Measurements from ENCODE around the gene PRAMEF20.
"Not testable (repeated sequence)": the region's sequence is repeated elsewhere in the genome, so short reads cannot be mapped to it uniquely, and the experiment has no call there.

Gene PRAMEF20

DNA sequence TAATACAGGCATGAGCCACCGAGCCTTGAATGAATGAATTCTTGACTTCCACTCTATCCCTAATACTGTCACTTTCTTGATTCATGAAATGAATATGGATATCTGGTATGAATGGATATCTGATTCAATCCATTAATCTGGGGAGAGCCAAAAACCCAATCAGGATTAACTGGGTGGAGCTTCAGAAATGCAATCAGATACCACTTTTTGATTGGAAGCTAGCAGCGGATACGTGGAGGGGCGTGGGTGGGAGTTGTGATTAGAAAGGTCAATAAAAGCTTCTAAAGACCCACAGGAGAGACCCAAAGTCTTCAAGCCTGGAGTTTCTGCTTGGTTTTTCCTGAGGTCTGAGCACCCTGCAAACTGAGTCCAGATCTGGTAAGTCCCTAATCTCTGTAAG, at the start of gene PRAMEF20:
PRAMEF20 (plus strand) TSS at position 301 of the 400 bp plus-strand sequence. CDS start 5,905 bp downstream, outside the sequence.
- not testable (repeated sequence) for H3K36me3 ChIP-seq (ENCODE audit: insufficient read depth, low read length); H3K9ac ChIP-seq (ENCODE audit: insufficient read length); H3K4me3 ChIP-seq; H3K27ac ChIP-seq; H3K9me3 ChIP-seq (ENCODE audit: low read depth, low read length); DNase-seq (ENCODE audit: low read depth, low spot score)

DNA sequence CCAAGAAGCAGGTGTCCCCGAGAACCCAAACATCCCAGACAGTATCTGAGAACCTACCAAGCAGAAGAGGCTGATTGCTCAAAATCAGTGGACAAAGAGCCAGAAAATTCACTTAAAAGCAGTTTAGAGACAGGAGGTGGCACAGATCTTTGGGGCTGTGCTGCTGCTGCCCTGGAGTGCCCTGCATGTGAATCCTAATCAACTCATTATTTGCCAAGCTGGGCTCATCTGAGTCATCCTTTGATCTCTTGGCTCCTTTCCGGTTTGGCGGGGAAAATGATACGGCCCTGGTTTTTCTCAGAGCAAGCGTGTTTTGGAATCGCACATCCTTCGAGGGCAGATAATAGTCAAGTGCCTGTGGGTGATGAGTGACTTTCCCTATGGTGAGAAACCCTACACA, 47.9 kb upstream of the PRAMEF20 start:
- not testable (repeated sequence) for H3K9me3 ChIP-seq (ENCODE audit: low read depth, low read length); H3K36me3 ChIP-seq (ENCODE audit: insufficient read depth, low read length); H3K4me3 ChIP-seq; H3K9ac ChIP-seq (ENCODE audit: insufficient read length); H3K27ac ChIP-seq; DNase-seq (ENCODE audit: low read depth, low spot score)

DNA sequence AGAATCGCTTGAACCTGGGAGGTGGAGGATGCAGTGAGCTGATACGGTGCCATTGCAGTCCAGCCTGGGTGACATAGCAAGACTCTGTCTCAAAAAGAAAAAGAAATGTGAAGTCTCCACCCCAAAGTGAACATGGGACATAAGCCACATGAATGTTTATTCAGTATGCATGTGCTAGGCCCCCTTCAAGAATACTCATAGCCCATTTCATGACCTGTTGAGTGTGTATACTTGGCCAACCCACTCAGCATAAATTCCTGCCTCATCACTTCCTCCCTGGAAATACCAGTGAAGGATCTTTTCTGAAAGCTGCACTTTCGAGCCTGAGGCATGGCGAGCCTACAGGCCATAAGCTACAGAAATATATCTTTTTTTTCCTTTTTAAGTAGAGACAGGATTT, 45.3 kb upstream of the PRAMEF20 start:
- not testable (repeated sequence) for H3K9ac ChIP-seq (ENCODE audit: insufficient read length); H3K27ac ChIP-seq; DNase-seq (ENCODE audit: low read depth, low spot score); H3K4me3 ChIP-seq; H3K36me3 ChIP-seq (ENCODE audit: insufficient read depth, low read length); H3K9me3 ChIP-seq (ENCODE audit: low read depth, low read length)

DNA sequence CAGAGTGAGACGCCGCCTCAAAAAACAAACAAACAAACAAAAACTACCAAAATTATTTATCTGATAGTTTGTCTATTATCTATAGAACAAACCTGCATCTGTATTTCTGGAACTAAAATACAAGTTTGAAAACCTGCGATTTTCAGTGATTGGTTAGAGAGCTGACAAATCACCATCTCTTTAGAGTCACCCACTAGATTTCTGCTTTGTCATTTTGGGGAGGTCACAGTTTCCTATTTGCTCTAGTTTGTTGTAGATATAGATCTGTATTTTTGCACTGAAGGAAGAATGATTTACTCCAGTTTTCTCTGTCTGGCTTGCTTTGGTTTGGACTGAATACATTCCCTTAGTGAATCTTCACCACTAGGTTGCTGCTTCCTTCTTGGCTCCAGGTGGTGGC, 43.7 kb upstream of the PRAMEF20 start:
- not testable (repeated sequence) for H3K4me3 ChIP-seq; H3K9ac ChIP-seq (ENCODE audit: insufficient read length); H3K27ac ChIP-seq; H3K36me3 ChIP-seq (ENCODE audit: insufficient read depth, low read length); H3K9me3 ChIP-seq (ENCODE audit: low read depth, low read length); DNase-seq (ENCODE audit: low read depth, low spot score)

DNA sequence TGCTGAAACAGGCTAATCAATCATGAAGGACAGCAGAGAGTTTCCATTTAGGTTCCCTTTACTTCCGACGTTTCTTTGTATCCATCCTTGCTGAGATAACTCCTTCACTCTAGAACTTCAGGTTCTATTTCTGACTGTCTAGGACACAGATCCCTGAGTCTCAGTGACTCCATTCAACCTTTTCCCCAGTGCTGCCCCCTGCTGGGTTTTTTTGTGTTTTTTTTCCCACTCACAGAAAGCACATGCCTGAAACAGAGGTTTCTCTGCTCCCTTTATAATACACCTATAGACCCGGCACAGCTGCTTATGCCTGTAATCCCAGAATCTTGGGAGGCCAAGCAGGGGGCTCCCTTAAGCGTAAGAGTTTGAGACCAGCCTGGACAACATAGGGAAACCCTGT, 41.7 kb upstream of the PRAMEF20 start:
- not testable (repeated sequence) for H3K4me3 ChIP-seq; DNase-seq (ENCODE audit: low read depth, low spot score); H3K27ac ChIP-seq; H3K36me3 ChIP-seq (ENCODE audit: insufficient read depth, low read length); H3K9ac ChIP-seq (ENCODE audit: insufficient read length); H3K9me3 ChIP-seq (ENCODE audit: low read depth, low read length)

DNA sequence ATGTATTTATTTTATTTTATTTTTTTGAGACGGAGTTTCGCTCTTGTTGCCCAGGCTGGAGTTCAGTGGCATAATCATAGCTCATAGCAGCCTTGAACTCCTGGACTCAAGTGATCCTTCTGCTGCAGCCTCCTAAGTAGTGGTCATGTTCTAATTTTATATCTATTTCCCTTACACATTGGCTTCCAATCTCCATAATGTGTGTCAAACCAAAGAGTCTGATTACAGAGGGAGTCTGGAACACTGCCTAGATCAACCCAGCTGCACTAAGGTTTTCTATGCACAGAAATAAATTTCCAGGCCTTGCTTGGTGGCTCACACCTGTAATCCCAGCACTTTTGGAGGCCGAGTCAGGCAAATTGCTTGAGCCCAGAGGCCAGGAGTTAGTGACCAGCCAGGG, 31.3 kb upstream of the PRAMEF20 start:
- not testable (repeated sequence) for H3K4me3 ChIP-seq; H3K27ac ChIP-seq; DNase-seq (ENCODE audit: low read depth, low spot score); H3K9ac ChIP-seq (ENCODE audit: insufficient read length); H3K9me3 ChIP-seq (ENCODE audit: low read depth, low read length); H3K36me3 ChIP-seq (ENCODE audit: insufficient read depth, low read length)

DNA sequence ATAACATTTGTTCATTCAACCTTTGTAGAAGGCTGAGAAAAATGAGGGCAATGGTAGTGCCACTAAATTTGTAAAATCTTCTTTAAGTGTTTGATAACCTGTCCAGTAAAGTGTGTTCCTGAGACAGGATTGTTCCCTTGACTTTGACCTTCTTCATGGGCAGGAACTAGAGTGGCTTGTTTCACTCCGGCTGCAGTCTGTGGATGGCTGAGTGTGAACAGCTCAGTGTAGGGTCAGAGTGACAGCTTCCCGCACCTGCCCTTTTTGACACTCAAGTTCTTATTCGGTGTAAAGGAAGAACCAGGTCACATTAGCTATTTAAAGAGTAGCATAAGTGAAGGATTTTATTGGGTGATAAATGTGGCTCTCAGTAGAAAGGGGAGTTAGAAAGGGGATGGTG, 29.9 kb upstream of the PRAMEF20 start:
- not testable (repeated sequence) for H3K36me3 ChIP-seq (ENCODE audit: insufficient read depth, low read length); H3K27ac ChIP-seq; H3K9ac ChIP-seq (ENCODE audit: insufficient read length); DNase-seq (ENCODE audit: low read depth, low spot score); H3K4me3 ChIP-seq; H3K9me3 ChIP-seq (ENCODE audit: low read depth, low read length)

DNA sequence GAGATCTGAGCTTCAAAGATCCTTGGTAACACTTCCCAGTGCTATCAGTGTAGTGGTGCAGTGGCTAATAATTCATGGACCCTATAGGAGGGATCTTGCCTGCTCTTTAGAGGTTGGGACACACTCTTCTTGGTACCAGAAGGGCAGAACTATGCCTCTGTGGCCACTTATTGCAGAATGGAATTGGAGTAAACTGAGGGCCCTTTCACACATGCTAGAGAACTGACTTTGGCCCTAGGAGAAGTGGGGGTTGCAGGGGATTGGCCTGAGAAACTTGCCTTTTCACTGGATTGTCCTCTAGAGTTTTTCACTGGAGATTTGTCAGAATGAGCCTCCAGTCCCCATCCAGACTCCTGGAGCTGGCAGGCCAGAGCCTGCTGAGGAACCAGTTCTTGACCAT, 20.9 kb upstream of the PRAMEF20 start, which contains the start of gene PRAMEF17:
PRAMEF17 (plus strand) TSS at position 301 of the 400 bp plus-strand sequence; CDS start at position 327, 26 bp downstream.
- H3K9ac ChIP-seq (ENCODE audit: insufficient read length); DNase-seq (ENCODE audit: low read depth, low spot score); H3K9me3 ChIP-seq (ENCODE audit: low read depth, low read length); H3K27ac ChIP-seq; H3K36me3 ChIP-seq (ENCODE audit: insufficient read depth, low read length); H3K4me3 ChIP-seq: not testable (repeated sequence)

DNA sequence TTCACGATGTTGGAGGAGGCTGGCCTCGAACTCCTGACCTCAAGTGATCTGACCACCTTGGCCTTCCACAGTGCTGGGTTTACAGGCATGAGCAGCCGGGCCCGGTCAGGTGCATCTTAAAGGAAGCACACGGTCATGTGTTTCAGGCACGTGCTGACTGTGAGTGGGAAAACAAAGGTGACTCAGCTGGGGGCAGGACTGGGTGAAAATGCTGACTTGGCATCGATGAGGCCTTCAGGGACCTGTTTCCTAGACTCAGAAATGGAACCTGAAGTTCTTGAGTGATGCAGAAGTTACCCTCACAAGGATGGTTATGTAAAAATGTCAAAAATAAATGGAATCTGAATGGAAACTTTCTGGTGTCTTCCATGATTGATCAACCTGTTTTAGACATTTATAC, 17.2 kb upstream of the PRAMEF20 start:
- DNase-seq (ENCODE audit: low read depth, low spot score); H3K9me3 ChIP-seq (ENCODE audit: low read depth, low read length); H3K4me3 ChIP-seq; H3K27ac ChIP-seq; H3K36me3 ChIP-seq (ENCODE audit: insufficient read depth, low read length); H3K9ac ChIP-seq (ENCODE audit: insufficient read length): not testable (repeated sequence)

DNA sequence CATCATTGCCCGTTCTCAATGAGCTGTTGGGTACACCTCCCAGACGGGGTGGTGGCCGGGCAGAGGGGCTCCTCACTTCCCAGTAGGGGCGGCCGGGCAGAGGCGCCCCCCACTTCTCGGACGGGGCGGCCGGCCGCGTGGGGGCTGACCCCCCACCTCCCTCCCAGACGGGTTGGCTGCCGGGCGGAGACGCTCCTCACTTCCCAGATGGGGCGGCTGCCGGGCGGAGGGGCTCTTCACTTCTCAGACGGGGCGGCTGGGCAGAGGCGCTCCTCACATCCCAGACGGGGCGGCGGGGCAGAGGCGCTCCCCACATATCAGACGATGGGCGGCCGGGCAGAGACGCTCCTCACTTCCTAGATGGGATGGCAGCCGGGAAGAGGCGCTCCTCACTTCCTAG, 15.5 kb upstream of the PRAMEF20 start:
- H3K9me3 ChIP-seq (ENCODE audit: low read depth, low read length); H3K9ac ChIP-seq (ENCODE audit: insufficient read length); H3K4me3 ChIP-seq; H3K27ac ChIP-seq; DNase-seq (ENCODE audit: low read depth, low spot score); H3K36me3 ChIP-seq (ENCODE audit: insufficient read depth, low read length): not testable (repeated sequence)

DNA sequence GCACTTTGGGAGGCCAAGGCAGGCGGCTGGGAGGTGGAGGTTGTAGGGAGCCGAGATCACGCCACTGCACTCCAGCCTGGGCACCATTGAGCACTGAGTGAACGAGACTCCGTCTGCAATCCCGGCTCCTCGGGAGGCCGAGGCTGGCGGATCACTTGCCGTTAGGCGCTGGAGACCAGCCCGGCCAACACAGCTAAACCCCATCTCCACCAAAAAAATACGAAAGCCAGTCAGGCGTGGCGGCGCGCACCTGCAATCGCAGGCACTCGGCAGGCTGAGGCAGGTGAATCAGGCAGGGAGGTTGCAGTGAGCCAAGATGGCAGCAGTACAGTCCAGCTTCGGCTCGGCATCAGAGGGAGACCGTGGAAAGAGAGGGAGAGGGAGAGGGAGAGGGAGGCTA, 14.9 kb upstream of the PRAMEF20 start:
- not testable (repeated sequence) for H3K4me3 ChIP-seq; H3K9ac ChIP-seq (ENCODE audit: insufficient read length); H3K9me3 ChIP-seq (ENCODE audit: low read depth, low read length); DNase-seq (ENCODE audit: low read depth, low spot score); H3K27ac ChIP-seq; H3K36me3 ChIP-seq (ENCODE audit: insufficient read depth, low read length)

DNA sequence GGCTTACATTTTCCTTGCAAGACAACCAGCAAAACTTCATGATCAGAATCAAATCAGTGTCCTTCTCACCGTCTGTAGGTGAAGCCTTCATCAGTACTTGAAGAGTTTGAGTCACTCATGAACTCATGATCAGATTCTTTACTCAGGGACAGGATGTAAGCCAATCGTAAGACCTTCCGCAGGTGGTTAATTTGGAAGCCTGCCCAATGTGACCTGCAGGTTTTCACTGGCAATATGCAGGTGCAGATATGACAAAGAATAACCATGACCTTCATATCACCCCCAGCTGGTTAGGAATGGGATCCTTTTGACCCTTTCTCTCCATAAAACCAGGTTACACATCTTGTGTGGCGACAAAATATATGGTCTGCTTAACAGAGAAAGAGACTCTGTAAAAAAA, 2.4 kb upstream of the PRAMEF20 start:
- H3K9me3 ChIP-seq (ENCODE audit: low read depth, low read length) = no peaks in the 10 kb centered on the region

More for the DNA sequence above, 2.4 kb upstream of the PRAMEF20 start:
- no peak for TF ChIP-seq FOXP2 (optimal IDR thresholded peaks at IDR 0.05; ENCODE audit: control extremely low read depth, extremely low read length, insufficient read depth)
- TF ChIP-seq EZH2 (IDR thresholded peaks at IDR 0.05) = no peak
- TF ChIP-seq POLR2AphosphoS5 (IDR thresholded peaks at IDR 0.05; ENCODE audit: borderline replicate concordance, low read depth, low read length) = no peak
- Histone ChIP-seq H3K9ac (ENCODE audit: insufficient read length) (no peak overlapping the region), H3K4me3 (no peak overlapping the region), H3K36me3 (ENCODE audit: insufficient read depth, low read length) (no peaks in the 10 kb centered on the region), H3K27ac (no peak overlapping the region)
- DNase-seq (ENCODE audit: low read depth, low spot score) = no peak
